ENCODE results near the gene APC2.
A peak's percentile ranks its signal among the peaks of the same experiment; 100 is the strongest.

The APC2 gene

DNA sequence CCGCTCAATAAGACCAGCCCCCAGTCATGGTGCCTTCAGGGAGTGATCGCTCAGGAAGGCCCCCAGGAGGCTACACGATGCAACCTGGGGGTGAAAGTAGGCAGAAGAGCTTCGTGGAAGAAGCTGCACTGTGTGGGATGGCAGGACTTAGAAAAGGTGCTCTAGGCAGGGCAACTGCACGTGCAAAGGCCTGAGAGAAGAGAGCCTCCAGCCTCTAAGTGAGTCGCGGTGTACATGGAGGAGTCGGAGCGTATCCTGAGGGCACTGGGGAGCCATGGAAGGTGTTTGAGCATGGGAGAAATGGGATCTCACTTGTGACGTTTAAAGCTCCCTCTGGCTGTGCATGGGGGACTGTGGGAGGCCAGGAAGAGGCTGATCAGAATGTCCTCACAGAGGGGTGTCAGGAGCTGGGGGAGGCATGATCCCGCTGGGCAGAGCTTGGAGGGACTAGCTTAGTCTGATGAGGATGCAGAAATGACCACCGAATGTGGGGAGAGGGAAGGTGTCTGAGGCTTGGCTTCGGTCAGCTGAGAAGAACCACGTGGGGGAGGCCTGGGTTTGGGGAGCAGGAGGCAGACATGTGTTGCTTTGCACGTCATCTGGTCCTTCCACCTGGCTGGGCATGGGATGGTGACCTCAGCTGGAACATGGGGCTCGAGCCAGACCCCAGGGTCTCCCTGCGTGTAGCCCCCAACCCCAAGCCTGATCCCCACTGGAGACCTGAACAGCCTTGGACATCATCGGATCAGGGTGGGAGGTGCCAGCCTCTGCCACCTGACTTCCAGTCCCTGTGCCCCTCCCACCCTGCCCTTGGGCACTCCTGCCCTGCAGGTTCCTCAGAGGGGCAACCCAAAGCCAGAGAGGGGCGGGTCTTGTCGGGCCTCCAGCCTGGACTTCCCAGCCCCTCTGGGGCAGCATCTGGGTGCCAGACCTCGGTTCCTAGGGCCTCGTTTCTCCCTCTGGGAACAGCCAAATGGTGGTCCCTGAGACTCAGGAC, 1.1 kb downstream of the APC2 start:
- no peak for DNase-seq

- no peak for DNase-seq
Observed at GRCh38 chr19:1451916-1452801, 2.2 kb downstream of the APC2 start.

DNA sequence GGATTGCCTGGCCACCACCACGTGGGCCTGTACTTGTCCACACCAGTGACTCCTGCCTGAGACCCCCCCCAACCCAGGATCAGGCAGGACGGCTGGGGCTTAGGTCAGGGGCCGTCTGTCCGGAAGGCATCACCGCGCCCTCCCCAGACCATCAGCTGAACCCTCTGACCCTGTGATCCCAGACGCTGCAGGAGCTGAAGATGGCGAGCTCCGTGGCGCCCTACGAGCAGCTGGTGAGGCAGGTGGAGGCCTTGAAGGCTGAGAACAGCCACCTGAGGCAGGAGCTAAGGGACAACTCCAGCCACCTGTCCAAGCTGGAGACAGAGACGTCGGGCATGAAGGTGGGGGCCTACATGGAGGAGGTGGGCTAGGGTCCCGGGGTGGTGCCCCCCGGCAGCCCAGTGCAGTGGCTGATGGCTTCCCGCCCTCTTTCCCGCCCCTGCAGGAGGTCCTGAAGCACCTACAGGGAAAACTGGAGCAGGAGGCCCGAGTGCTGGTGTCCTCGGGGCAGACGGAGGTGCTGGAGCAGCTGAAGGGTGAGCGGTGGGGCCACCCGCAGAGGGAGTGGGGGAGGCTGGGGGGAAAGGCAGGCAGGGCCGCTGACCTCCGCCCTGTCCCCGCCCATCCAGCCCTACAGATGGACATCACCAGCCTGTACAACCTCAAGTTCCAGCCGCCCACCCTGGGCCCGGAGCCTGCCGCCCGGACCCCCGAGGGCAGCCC, 3.0 kb downstream of the APC2 start:
- no peak for DNase-seq

- peak; percentile 56 for DNase-seq
Observed at GRCh38 chr19:1453525-1454364, 3.8 kb downstream of the APC2 start.

DNA sequence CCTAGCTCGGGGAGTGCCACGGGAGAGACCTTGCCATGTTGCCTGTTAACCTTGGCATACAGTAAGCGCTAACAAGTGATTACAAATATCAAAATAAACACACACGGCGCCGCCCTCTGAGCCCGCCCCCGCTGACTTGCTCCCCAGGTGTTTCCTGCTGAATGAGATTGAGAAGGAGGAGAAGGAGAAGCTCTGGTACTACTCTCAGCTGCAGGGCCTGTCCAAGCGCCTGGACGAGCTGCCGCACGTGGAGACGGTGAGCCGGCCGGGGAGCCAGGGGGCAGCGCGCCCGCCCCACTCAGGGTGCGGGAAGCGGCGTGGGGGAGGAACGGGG, 5.0 kb downstream of the APC2 start:
- no peak for DNase-seq

DNA sequence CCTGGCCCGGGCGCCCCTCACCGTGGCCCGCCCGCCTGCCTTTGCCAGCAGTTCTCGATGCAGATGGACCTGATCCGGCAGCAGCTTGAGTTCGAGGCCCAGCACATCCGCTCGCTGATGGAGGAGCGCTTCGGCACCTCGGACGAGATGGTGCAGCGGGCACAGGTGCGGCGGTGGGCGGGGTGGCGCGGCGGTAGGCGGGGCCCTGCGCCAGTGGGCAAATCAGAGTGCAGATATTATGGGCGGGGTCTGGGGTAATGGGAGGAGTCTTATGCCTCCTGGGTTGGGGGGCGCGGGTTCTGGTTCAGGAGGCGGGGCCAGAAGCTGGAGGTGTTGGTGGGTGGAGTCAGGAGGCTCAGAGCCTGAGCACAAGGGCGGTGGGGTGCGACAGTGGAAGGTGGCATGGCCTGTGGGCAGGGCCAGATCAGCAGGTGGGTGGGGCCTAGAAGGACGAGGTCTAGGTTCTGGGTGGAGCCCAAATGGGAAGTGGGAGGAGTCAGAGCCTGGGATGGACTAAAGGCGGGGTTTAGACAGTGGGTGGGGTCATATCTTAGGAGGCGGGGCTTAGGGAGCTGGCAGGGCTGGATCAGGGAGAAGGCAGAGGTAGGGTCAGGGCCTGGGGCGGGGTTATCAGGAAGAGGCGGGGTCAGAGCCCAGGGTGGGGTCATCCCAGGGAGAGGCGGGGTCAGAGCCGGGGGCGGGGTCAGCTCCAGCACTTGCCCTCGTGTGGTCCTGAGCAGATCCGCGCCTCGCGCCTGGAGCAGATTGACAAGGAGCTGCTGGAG, 5.6 kb downstream of the APC2 start:
- DNase-seq, result peak; percentile 73

DNA sequence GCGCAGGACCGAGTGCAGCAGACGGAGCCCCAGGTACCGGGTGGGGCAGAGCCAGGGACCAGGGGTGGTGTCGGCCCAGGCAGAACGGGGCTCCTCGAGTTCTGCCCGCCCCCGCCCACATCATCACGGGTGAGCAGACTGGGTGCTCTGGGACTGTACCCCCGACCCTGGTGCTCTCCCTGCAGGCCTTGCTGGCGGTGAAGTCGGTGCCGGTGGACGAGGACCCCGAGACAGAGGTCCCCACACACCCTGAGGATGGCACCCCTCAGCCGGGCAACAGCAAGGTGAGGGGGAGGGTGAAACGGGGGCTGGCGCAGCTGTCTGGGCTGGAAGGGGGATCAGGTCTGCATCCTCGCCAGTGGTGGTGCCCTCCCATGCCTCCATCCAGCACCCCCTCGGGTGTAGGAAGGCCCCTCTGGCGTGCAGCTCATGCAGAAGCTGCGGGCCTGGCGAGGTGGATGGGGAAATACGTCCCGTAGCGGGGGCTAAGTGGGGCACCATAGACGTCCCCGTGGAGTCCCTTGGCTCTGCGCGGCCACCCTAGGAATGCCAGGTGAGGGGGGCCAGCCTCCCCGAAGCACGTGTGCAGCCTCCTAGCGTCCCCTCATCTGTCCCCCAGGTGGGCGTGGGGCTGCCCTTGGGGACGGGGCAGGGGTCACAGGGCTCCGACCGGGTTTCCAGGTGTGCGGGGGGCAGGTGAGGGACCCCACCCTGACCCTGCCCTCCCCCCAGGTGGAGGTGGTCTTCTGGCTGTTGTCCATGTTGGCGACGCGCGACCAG, 6.4 kb downstream of the APC2 start:
- DNase-seq, result no peak

DNA sequence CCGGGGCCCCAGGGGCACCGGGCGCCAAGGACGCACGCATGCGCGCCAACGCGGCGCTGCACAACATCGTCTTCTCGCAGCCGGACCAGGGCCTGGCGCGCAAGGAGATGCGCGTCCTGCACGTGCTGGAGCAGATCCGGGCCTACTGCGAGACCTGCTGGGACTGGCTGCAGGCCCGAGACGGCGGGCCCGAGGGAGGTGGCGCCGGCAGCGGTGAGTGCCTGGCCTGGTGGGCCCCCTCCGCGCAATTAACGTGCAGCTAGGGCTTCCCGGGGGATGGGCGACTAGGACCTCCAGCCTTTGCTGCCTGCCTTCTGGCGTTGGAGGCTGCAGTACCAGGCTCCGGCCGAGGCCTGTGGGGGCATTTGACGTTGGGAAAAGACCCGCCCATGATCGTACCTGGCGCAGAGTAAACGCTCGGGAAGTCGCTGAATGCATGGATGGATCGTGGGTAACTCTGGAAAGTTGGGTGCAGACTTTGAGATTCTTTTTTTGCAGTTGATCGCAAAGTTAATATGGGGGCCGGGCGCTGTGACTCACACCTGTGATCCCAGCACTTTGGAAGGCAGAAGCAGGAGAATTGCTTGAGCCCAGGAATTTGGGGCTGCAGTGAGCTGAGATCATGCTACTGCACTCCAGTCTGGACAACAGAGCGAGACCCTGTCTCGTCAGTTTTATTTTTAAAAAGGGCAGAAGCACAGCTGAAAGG, 7.3 kb downstream of the APC2 start:
- peak; percentile 44 for DNase-seq

- DNase-seq, result no peak
Observed at GRCh38 chr19:1457892-1458291, 8.0 kb downstream of the APC2 start.

DNA sequence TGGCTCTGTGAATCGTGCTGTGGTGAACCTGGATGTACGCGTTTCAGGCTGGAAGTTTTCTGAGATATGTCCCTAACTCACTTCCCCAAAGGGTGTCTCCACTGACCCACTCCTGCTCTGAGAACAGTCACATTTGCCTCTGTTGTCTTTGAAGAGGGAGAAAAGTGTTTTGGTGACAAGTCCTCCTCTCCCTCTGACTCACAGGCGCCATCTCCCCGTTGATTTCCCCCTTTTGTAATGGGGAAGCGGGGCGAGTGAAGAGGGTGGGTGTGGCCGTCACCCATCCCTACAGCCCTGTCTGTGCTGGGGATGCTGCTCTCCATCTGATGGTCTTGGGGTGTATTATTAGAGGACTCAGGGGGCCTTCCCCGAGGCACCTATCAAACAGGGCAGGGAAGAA, 9.6 kb downstream of the APC2 start:
- no peak for DNase-seq

DNA sequence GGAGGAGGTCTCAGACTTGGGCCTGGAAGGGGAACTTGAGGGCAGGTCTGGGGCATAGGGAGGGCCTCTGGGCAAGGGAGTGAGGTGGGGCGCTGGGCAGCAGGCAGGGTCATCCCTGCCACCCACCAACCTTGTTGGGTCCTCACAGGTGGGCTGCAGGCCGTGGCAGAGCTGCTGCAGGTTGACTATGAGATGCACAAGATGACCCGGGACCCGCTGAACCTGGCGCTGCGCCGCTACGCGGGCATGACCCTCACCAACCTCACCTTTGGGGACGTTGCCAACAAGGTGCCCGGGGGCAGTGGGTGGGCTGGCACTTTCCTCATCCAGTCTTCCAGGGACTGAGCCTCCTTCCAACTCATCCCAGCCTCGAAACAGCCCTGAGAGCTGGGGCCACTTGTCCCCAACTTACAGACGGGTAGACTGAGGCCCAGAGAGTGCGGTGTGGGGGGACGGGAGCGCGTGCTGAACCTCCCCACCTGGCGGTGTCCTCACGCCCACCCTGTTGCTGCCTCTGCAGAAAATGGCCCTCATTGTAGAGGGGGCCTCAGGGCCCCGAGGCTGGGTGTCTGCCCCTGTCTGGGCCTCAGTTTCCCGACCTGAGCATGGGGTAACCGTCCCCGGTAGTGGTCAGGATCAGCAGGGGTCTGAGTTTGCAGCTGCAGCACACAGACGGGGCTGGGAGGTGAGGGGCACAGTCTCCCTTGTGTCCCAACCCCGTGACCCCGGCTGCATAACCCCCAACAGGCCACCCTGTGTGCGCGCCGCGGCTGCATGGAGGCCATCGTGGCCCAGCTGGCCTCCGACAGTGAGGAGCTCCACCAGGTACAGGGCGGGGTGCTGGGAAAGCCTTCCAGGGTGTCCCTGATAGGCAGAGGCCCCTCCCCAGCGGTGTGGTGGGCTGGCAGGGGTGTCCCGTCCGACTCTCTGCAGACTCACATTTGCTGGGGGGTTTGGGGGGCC, 10.4 kb downstream of the APC2 start:
- DNase-seq, result no peak

- no peak for DNase-seq
Observed at GRCh38 chr19:1461862-1462261, 11.9 kb downstream of the APC2 start.

GRCh38 chr19:1465191-1466016, 15.5 kb downstream of the APC2 start:
- DNase-seq, result no peak

GRCh38 chr19:1466018-1466460, 16.1 kb downstream of the APC2 start:
- no peak for DNase-seq

DNA sequence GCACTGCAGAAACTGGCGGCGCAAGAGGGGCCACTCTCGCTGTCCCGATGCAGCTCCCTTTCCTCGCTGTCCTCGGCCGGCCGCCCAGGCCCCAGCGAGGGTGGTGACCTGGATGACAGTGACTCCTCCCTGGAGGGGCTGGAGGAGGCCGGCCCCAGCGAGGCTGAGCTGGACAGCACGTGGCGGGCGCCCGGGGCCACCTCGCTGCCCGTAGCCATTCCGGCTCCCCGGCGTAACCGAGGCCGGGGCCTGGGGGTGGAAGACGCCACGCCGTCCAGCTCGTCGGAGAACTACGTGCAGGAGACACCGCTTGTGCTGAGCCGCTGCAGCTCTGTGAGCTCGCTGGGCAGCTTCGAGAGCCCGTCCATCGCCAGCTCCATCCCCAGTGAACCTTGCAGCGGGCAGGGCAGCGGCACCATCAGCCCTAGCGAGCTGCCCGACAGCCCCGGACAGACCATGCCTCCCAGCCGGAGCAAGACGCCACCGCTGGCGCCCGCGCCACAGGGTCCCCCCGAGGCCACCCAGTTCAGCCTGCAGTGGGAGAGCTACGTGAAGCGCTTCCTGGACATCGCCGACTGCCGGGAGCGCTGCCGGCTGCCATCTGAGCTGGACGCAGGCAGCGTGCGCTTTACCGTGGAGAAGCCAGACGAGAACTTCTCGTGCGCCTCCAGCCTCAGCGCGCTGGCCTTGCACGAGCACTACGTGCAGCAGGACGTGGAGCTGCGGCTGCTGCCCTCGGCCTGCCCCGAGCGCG, 16.7 kb downstream of the APC2 start:
- no peak for DNase-seq

DNA sequence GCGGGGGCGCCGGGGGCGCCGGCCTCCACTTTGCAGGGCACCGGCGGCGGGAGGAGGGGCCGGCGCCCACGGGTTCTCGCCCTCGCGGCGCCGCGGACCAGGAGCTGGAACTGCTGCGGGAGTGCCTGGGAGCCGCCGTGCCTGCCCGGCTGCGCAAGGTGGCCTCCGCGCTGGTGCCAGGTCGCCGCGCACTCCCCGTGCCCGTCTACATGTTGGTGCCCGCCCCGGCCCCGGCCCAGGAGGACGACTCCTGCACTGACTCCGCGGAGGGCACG, 17.2 kb downstream of the APC2 start:
- no peak for DNase-seq
